ENCODE measurements around the gene SLC19A1.

Gene SLC19A1

GRCh38 chr21:45490049-45490731 lies 52.0 kb downstream of the SLC19A1 start:
- no peak for DNase-seq (ENCODE audit: low read depth in 2 of 2)
- no peak for TF ChIP-seq CTCF (IDR thresholded peaks at IDR 0.05; ENCODE audit: low read depth, low read length)
- no peak overlapping the region for H3K4me3 ChIP-seq (replicated peaks in 1 of 2; ENCODE audit: low read depth in 2 of 2, low read length in 2 of 2)

DNA sequence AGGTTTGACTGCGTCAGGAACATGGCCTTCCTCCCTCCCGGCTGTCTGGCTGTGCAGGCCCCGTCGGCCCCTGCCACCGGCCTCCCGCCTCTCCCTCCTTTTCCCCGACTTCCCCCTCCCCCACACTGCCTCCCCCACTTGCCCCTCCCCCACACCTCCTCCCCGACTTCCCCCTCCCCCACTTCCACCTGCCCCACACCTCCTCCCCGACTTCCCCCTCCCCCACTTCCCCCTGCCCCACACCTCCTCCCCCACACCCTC lies 52.6 kb downstream of the SLC19A1 start:
- TF ChIP-seq CTCF (IDR thresholded peaks at IDR 0.05; ENCODE audit: low read depth, low read length), result no peak
- no peak overlapping the region for H3K4me3 ChIP-seq (replicated peaks in 1 of 2; ENCODE audit: low read depth in 2 of 2, low read length in 2 of 2)
- no peak for DNase-seq (ENCODE audit: low read depth in 2 of 2)

DNA sequence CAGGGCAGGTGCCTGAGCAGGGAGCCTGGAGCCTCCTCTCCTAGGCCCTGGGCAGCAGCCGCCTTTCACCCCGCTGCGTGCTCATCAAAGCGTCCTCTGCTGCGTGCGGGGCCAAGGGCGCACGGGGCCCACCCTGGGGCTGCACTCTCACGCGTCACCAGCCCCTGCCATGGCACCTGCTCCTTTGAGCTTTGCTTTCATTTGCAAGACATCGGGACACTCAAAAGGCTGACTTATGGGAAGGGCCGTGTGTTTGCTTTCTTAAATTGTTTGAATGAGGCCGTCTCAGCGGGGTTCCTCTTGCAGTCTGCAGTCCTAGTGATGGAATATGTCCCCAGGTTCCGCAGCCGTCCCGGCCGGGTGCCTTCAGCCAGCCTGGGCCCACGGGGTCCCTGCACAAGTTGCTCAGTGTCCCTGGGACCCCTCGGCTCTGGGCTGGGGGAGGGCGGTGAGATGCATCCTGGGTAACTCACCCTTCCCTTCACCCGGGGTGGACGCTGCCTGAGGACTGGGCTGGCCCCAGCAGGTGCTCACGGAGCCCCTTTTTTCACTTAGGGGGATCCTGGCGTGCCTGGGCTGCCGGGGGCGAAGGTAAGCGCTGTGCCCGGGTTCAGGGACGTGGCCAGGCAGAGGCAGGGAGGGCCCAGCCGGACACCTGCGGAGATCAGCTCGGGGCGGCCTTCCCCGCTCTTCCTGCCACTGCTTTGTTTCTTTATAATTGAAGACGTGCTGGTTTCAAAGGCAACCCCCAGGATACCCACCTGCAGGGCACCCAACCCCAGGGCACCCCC lies 53.1 kb downstream of the SLC19A1 start:
- TF ChIP-seq CTCF (IDR thresholded peaks at IDR 0.05; ENCODE audit: low read depth, low read length), result no peak
- DNase-seq (ENCODE audit: low read depth in 2 of 2), result no peak
- no peak overlapping the region for H3K4me3 ChIP-seq (replicated peaks in 1 of 2; ENCODE audit: low read depth in 2 of 2, low read length in 2 of 2)

GRCh38 chr21:45487891-45488600 lies 54.2 kb downstream of the SLC19A1 start:
- no peak for TF ChIP-seq CTCF (IDR thresholded peaks at IDR 0.05; ENCODE audit: low read depth, low read length)
- no peak for DNase-seq (ENCODE audit: low read depth in 2 of 2)
- no peak overlapping the region for H3K4me3 ChIP-seq (replicated peaks in 1 of 2; ENCODE audit: low read depth in 2 of 2, low read length in 2 of 2)

GRCh38 chr21:45487161-45487806 lies 55.0 kb downstream of the SLC19A1 start:
- TF ChIP-seq CTCF (IDR thresholded peaks at IDR 0.05; ENCODE audit: low read depth, low read length), result no peak
- no peak for DNase-seq (ENCODE audit: low read depth in 2 of 2)
- H3K4me3 ChIP-seq (replicated peaks in 1 of 2; ENCODE audit: low read depth in 2 of 2, low read length in 2 of 2), result no peak overlapping the region

DNA sequence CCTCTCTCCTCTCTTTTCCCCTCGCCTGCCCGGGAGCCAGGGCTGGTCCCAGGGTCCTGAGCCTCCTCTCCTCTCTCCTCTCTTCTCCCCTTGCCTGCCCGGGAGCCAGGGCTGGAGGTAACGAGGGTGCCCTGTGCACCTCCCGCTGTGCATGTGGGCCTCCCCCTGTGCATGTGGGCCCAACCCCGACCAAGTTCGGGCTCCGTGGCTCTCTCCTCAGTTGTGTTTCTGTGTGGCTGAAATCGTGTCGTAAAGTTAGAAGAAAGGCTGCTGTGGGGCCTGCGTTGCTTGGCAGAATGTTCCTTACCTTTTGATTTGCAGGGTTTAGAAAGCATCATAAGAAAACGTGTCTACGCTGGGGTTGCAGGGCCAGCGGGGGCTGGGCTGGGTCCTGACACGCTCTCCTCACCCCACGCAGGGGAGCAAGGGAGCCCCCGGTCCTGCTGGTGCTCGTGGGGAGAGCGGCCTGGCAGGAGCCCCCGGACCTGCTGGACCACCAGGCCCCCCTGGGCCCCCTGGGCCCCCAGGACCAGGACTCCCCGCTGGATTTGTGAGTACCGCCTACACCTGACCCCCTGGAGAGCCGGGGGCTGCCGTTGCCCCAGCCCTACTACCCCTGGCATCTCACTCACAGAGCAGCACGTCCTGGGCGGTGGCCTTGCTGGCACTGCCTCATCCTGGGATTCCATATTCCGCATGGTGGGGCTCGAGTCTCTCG lies 55.6 kb downstream of the SLC19A1 start:
- DNase-seq (ENCODE audit: low read depth in 2 of 2), result no peak
- no peak overlapping the region for H3K4me3 ChIP-seq (replicated peaks in 1 of 2; ENCODE audit: low read depth in 2 of 2, low read length in 2 of 2)
- TF ChIP-seq CTCF (IDR thresholded peaks at IDR 0.05; ENCODE audit: low read depth, low read length), result no peak
